ENCODE data around the gene TUBB4A.
"Not testable (repeated sequence)": the region's sequence is repeated elsewhere in the genome, so short reads cannot be mapped to it uniquely, and the experiment has no call there.

The TUBB4A gene

DNA sequence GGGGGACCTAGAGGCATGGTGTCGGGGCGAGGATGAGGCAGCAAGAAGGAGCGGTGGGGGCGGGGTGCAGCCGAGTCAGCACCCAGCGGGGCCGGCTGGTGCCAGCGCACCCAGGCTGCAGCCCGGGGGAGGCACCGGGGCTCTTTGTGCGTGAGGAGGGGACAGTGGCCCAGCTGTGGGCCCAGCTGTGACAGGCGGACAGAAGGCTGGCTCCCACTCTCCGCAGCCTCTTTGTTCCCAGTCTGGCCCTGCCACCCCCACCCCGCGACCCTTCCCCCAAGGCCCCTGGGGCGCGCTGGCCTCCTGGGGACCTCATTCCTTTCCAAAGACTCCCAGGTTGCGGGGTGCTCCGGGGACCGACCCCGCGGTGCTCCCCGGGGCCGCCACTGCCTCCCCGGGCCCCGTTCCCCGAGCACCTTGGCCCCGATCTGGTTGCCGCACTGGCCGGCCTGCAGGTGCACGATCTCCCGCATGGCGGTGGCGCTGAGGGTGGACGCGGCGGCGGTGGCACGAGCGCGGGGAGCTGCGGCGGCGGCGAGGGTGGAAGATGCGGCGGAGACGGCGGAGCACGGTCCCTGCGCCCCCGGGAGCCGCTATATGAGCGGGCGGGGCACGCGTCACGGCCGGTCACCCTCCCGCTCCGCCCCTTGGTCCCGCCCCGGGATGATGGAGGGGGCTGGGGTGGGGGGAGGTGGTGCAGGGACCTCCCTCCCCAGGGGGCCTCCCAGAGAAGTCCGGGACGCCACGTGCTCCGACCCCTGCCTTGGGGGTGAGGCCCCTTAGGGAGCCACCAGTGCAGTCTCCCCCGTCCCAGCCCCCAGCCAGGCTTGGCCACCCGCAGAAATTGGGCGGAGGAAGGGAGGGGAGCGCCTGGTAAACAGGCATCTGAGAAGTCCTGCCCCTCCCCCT is at the start of gene TUBB4A:
TUBB4A (minus strand) TSS at position 570 of the 909 bp plus-strand sequence; CDS start at position 473, 97 bp downstream.
- no peak for DNase-seq

DNA sequence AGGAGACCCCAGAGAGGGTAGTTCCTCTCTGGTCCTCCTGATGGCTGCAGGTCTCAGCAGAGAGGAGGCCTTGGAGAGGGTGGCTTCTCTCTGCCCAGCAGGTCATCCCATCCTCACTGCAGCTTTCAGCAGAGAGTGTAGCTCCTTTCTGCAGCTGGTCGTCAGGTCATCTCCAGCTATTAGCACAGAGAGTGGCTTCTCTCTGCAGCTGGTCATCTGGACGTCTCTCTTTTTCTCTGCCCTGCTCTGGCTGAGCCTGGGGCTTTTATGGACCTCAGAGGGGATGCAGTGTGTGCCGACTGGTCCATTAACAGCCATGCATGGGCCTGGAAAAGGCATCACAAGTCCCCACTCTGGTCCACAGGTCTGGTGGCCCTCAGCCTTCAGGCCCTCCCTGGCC is 49.0 kb upstream of the TUBB4A start:
- DNase-seq = no peak

DNA sequence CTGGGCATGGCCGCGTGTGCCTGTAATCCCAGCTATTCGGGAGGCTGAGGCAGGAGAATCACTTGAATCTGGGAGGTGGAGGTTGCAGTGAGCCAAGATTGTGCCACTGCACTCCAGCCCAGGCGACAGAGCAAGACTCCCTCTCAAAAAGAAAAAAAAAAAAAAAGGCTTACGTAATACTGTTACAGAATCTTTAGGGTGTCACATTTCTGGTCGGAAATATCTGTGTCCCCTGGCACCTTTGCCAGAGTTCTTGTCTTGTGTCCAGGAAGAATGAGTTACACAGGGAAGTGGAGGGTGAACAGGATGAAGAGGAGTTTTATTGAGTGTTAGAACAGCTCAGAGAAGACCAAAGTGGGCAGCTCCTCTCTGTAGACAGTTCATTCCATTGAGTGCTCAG is 48.6 kb upstream of the TUBB4A start:
- not testable (repeated sequence) for DNase-seq

DNA sequence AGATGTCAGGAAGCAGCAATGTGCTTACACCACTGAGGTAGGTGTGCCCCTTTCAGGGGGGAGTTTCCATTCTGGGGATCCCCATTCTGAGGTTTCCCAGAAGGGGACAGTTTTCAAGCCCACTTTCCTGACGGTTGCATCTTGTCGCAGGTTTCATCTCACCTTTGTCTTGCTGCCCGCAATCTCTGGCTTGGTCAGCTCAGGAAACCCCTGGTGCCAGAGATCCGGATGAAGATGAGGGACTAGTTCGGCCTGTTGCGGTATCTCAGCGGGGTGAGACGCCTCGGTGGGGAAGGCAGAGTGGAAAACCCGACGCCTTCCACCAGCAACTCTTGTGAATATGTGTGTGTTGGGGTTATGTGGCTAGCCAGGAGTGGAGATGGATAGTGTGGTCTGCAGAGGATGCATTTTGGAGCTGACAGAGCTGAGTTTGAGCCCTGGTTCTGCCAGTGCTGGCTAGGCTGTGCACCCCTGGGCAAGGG is 41.8 kb upstream of the TUBB4A start:
- DNase-seq = no peak

DNA sequence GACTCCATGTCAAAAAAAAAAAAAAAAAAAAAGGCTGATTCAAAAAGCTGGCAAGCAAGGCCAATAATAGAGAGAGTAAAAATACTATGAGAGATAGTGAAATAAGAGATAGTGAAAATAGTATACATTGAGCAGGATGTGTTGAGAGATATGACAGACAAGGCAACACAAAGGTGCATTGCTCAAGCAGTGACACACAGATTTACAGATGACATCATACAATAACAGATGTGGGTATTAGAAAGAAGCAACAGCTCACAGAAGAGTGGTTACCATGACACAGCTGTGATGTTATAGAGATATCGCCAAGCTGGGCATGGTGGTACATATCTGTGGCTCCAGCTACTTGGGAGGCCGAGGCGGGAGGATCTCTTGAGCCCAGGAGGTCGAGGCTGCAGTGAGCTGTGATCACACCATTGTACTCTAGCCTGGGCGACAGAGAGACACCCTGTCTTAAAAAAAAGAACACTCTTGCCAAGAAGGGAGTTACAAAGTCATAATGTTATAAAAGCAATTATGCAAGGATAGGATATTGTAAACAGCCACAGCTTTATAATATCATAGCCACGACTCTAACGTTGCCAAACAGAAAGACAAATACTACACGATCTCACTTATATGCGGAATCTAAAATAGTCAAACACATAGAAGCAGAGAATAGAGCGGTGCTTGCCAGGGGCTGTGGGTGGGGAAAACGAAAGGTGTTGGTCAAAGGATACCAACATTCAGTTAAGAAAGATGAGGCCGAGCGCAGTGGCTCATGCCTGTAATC is 39.0 kb upstream of the TUBB4A start:
- peak; percentile 51 for DNase-seq

DNA sequence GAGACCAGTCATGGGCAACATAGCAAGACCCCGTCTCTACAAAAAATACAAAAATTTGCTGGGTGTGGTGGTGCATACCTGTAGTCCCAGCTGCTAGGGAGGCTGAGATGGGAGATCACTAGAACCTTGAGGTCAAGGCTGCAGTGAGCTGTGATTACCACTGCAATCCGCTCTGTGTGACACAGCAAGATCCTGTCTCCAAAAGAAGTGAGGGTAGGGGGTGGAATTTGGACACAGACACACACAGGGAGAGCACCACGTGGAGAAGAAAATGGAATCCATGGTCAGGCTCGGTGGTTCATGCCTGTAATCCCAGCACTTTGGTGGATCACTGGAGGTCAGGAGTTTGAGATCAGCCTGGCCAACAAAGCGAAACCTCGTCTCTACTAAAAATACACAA is 37.4 kb upstream of the TUBB4A start:
- DNase-seq = no peak

DNA sequence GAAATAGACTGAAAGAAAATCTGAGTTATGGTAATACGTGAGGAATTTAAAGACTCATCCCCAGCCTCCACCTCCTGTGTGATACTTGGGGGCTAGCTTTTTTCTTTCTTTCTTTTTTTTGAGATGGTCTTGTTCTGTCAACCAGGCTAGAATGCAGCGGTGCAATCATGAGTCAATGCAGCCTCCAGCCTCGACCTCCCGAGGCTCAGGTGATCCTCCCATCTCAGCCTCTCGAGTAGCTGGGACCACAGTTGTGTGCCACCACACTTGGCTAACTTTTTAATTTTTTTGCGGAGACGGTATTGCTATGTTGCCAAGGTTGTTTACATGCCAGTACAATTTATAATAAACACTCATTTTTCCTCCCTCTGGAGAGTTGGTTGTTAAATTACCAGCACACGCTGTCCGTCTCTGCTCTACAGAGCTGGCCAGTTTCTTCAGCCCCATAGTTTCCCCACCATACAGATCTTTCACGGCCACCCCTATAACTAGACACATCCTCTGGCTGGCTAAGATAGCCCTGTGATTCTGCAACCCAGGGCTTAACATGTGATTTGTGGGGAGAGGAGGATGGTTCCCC is 33.5 kb upstream of the TUBB4A start:
- DNase-seq = no peak

DNA sequence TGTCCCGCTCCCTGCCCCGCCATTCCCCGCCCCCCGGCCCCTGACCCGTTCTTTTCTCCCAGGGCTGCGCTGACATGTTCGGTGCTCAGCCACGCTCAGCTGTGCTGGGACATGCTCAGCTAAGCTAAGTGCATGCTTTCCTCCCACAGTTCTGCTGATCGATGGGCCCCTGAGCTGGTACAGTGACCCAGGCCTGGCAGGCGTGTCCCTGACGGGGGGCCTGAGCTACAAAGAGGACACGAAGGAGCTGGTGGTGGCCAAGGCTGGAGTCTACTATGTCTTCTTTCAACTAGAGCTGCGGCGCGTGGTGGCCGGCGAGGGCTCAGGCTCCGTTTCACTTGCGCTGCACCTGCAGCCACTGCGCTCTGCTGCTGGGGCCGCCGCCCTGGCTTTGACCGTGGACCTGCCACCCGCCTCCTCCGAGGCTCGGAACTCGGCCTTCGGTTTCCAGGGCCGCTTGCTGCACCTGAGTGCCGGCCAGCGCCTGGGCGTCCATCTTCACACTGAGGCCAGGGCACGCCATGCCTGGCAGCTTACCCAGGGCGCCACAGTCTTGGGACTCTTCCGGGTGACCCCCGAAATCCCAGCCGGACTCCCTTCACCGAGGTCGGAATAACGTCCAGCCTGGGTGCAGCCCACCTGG is 32.5 kb upstream of the TUBB4A start:
- no peak for DNase-seq

DNA sequence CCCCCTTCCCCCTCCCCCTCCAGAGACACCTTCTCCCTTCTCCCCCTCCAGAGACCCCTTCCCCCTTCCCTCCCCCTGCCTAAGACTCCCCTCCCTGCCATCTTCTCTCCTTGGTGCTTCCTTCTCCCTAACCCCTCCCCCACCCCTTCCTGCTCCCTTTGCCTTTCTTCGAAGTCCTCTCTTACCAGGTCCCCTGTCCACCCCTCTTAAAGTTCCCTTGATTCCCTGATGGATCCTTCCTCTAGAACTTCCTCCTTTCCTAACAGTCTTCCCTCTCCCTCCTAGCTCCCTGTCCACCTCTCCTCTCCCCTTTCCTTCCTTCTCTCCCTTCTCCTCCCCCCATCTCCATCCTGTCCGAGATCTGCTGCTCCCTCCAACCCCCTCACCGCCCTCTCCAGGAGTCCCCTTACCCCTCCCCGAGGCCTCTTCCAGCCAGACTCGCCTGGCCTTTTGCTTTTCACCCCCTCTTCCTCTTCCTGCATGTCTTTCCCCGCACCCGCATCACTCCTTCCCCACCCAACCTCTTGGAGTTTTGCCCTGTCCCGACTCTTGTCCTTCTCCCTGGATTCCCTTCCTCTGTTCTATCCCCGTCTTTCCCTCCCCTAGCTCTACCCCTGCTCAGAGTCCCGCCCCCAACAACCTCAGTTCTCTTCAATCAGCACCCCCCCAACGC is 31.8 kb upstream of the TUBB4A start:
- no peak for DNase-seq

DNA sequence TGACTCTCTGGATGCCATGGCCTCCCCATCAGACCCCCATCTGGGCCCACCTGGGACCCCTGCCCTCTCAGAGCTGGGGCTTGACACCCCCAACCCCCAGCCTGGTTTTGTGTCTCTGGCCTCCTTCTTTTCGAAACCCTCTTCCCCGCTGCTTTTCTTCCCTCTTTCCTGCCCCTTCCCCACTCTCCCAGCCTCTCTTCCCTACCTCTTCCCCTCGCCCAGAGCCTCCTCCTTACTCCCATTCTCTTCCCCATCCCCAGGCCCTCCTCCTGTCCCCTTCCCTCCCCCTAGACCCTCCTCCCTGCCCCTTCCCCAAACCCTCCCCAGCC is 30.9 kb upstream of the TUBB4A start:
- no peak for DNase-seq

DNA sequence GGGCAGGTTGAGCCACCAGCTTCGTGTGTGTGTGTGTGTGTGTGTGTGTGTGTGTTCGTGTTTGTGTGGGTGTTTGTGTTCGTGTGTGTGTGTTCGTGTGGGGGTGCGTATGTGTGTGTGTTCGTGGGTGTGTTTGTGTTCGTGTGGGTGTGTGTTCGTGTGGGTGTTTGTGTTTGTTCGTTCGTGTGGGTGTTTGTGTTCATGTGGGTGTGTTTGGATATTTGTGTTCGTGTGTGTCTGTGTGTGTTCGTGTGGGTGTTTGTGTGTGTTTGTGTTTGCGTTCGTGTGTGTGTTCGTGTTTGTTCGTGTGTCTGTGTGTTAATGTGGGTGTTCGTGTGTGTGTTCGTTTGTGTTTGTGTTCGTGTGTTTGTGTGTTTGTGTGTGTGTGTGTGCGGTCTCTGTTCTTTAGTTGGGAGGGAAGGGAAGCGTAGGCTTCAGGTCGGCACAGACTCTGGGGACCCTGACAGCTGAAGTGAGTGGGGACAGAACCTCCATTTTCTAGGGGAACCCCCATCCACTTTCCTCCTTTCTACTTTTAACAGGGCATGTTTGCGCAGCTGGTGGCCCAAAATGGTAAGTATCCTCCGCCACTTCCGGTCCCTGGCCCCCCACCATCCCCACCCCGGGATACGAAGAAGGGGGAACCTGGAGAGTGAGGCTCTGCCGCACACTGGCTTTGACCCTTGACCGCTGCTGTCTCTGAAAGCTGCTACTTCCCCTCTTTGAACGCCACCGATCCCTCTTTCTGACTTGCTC is 30.3 kb upstream of the TUBB4A start:
- DNase-seq = peak; percentile 44

DNA sequence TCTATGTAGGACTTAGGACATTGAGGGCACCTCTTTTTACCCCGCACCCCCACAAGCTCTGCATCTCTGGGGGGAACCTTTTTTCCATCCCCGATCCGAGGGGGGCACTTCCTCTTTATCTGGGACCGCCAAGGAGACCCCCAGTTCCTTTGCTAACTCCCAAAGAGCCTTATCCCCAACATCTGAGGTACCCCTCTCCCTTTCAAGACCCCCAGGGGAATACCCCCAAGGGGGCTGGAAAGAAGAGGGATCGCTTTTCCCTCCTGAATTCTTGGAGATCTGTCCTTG is 29.8 kb upstream of the TUBB4A start:
- DNase-seq = no peak

DNA sequence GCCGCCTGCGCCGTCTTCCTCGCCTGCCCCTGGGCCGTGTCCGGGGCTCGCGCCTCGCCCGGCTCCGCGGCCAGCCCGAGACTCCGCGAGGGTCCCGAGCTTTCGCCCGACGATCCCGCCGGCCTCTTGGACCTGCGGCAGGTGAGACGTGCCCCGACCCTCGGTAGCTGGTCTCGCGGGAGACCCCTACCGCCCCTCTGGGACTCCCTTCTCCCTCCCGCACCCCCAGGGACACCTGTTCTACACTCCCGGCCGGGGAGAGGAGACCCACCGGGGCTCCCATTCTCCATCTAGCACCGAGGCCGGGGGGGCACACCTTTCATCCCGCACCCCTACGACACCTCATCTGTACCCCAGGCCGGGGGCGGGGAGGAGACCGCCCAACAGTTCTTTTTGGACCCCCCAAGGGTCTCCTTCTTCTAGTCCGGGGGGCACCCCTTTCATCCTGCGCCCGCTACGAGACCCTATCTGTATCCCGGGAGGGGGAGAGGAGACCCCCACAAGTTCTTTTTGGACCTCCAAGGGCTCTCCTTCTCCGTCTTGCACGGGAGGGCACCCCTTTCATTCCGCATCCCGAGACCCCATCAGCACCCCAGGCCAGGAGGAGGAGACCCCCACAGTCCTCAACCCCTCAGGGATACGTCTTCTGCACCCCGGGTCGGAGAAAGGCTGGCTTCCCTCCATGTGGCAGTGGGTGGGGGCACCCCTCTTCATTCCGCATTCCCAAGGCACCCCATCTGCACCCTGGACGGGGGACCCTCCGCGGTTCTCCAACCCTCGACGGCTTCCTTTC is 29.2 kb upstream of the TUBB4A start:
- no peak for DNase-seq

DNA sequence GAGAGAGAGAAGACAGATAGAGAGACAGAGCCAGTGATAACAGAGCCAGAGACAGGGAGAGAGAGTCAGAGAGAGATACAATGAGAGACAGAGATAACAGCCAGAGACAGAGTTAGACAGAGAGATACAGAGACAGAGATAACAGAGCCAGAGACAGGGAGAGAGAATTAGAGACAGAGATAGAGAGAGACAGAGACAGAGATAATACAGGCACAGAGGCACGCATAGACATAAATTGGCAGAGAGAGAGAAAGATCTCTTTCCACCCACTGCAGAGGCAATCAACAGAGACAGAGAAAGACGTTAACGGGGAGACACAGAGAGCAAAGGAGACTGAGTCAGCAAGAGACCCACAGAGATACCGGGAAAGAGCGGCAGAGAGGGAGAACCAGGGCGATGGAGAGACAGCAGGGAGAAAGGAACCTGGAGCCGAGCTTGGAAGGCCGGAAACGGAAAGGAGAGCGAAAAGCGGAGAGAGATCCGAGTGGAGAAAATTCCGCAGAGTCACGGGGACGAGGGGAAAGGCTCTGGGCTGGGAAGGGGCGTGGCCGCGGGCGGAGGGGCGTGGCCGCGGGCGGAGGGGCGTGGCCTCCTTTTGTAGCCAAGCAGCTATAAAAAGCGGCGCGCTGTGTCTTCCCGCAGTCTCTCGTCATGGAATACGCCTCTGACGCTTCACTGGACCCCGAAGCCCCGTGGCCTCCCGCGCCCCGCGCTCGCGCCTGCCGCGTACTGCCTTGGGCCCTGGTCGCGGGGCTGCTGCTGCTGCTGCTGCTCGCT is 28.5 kb upstream of the TUBB4A start, which contains the start of gene TNFSF9:
TNFSF9 (plus strand) TSS at position 641 of the 777 bp plus-strand sequence; CDS start at position 652, 11 bp downstream.
- peak; percentile 91 for DNase-seq

DNA sequence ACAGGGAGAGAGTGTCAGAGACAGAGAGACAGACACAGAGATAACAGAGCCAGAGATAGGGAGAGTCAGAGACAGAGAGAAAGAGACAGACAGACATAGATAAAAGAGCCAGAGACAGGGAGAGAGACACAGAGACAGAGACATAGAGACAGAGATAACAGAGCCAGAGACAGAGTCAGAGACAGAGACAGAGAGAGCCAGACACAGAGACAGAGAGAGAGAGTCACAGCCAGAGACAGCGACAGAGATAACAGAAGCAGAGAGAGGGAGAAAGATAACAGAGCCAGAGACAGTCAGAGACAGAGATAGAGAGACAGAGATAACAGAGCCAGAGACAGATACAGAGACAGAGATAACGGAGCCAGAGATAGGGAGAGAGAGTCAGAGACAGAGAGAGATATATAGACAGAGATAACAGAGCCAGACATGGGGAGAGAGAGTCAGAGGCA is 27.9 kb upstream of the TUBB4A start:
- no peak for DNase-seq

DNA sequence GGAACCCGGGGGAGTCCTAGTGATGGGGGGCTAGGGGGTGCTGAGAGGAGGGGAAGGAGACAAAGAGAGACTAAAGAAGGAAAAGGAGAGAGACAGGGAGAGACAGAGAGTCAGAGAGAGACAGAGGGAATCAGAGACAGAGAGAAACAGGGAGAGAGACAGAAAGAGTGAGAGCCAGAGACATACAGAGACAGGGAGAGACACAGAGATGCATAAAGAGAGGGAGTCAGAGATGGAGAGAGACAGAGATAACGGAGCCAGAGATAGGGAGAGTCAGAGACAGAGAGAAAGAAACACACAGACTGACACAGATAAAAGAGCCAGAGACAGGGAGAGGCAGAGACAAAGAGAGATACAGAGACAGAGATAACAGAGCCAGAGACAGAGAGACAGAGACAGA is 27.2 kb upstream of the TUBB4A start:
- no peak for DNase-seq

DNA sequence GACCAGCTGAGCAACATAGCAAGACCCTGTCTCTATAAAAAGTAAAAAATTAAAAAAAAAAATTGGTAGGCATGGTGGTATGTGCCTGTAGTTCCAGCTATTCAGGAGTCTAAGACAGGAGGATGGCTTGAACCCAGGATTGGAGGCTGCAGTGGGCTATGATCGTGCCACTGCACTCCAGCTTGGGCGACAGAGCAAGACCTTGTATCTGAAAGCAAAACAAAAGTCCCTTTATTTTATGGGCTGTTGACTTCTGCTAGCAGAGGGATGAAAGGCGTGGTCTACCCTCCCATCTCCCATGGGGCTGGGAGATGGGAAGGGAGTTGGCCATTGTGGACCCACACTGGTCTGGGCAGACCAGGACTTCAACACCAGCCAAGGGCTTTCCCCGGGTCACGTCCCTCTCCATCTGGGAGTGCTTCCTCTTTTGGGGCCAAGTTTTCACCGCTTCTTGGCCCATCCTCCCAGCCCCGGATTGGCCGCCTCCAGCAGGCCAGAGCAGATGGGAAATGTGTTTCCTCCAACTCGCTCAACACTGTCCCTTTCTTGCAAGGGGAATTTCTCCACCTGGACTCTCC is 26.5 kb upstream of the TUBB4A start:
- DNase-seq = peak; percentile 41

DNA sequence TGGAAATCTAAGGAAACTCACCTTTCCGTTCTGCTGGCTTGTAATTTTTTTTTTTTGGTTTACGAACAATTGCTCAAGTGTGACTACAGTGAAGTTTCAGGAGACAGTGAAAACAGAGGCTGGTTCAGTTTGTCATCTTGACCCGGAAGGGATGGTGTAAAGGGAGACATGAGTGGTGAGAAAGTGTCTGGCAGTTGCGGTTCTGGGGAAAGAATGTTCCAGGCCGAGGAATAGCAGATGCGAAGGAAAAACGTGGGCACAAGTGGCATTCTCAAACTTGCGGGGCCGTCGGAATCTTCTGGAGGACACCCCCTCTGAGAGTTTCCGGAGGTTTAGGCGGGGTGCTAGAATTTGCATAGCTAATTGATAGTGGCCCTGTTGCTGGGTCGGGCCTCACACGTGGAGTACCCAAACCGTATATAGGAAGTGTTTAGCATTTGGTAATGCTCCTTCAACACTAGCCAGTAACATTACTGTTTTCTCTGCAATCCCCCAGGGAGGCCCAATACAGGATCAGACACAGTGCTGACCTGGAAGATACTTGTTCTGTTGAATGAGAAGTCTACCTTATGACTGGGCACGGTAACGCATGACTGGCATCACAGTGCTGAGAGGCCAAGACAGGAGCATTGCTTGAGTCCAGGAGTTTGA is 25.9 kb upstream of the TUBB4A start:
- DNase-seq = no peak

DNA sequence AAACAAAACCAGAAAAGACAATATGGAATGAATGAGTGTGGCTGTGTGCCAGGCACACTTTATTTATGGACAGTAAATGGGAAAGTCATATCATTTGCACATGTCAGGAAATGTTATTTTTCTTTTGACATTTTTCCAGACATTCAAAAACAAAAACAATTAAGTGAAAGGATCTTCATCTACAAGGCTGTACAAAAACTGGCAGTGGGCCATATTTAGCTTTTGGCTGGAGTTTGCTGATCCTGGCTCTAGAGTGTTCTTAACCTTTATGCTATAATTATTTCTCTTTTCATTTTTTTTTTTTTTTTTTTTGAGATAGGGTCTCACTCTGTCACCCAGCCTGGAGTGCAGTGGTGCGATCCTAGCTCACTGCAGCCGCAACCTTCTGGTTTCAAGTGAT is 22.2 kb upstream of the TUBB4A start:
- peak; percentile 43 for DNase-seq

All from hematopoietic multipotent progenitor cell treated with erythropoietin and hydrocortisone succinate and interleukin-3 and kit ligand, for 8 days (in vitro differentiated cells).